Suprapubic skin (tissue), 4 donors: ENCODE results near the gene CORO1C. TPM values are rescaled to one million over a fixed set of nuclear protein-coding genes. Genes with fewer than 3 reads are reported as not detected.

Experiments
- DNase-seq, 2 donors: peaks; one replicate each; pipeline ENCODE4 v3.0.0-alpha.2; 2019; ENCODE audit warnings: low spot score in 2 of 2
- H3K27ac ChIP-seq: fragments of 200-600 bp; sonication (generic); one replicate; pipeline ENCODE4 v1.5.1; 2019
- H3K27me3 ChIP-seq: fragments of 200-600 bp; sonication (generic); one replicate; pipeline ENCODE4 v1.5.1; 2019
- H3K36me3 ChIP-seq: fragments of 200-600 bp; sonication (generic); one replicate; pipeline ENCODE4 v1.5.1; 2019
- H3K4me1 ChIP-seq: fragments of 200-600 bp; sonication (generic); one replicate; pipeline ENCODE4 v1.5.1; 2019
- H3K4me3 ChIP-seq: fragments of 200-600 bp; sonication (generic); one replicate; pipeline ENCODE4 v1.5.1; 2019; ENCODE audit warnings: mild to moderate bottlenecking
- H3K9me3 ChIP-seq: fragments of 200-600 bp; sonication (generic); one replicate; pipeline ENCODE4 v1.5.1; 2019
- EP300 ChIP-seq: sonication (generic); formaldehyde crosslinking; IDR thresholded peaks from one replicate; pipeline ENCODE4 v1.6.1; 2017; ENCODE audit warnings: antibody characterized with exemption
- POLR2A ChIP-seq, 2 donors: fragments of 450-650 bp; IDR thresholded peaks; one replicate each; pipeline ENCODE4 v1.6.1; 2017; ENCODE audit warnings: antibody characterized with exemption in 2 of 2, mild to moderate bottlenecking in 2 of 2, moderate library complexity in 2 of 2
- POLR2AphosphoS5 ChIP-seq, 3 donors: sonication (generic); formaldehyde crosslinking; IDR thresholded peaks; one replicate each; pipeline ENCODE4 v1.6.1; 2017; ENCODE audit warnings: antibody characterized with exemption in 3 of 3
- WGBS: methylation state at CpG from one replicate; pipeline ENCODE4 v1.1.5; 2018; 5-methylcytosine and 5-hydroxymethylcytosine counted together
- total RNA-seq, 4 donors: library from RNA; depleted of rRNA; stranded (reverse); fragments of >200 nt; gene quantifications; one replicate each; pipeline ENCODE4 v1.1.0, GENCODE V29; 2016
- TF ChIP-seq, protein P1 (sequence below), 2 donors: fragments of 200-600 bp in 1 of 2; fragments of 450-650 bp in 1 of 2; sonication (generic) in 1 of 2; IDR thresholded peaks; one replicate each; pipeline ENCODE4 v1.5.1; 2016 to 2019; ENCODE audit warnings: antibody characterized with exemption in 2 of 2, mild to moderate bottlenecking in 1 of 2, moderate library complexity in 1 of 2

Gene CORO1C
- total RNA-seq, 4 donors from 2014 or later, result 117 to 175 (median 142) TPM

DNA sequence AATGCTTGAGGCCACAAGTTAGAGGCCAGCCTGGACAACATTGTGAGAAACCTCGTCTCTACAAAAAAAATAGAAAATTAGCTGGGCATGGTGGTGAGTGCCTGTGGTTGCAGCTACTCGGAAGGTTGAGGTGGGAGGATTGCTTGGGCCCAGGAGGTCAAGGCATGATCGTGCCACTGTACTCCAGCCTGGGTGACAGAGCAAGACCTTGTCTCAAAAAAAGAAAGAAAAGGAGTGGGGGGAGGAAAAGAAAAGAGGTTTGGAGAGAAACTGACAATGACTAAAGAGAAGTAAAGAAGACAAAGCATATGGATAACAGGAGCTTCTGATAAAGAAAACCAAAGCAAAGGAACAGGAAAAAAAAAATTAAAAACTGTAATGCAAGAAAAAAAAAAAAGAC is 60.2 kb downstream of the CORO1C start:
- H3K36me3 ChIP-seq, result peaks cover 22% of the 10 kb centered on the region
- H3K4me3 ChIP-seq, result no peak overlapping the region
- H3K27me3 ChIP-seq, result no peaks in the 10 kb centered on the region
- H3K4me1 ChIP-seq, result peaks cover 29% of the 10 kb centered on the region
- WGBS, result 91% methylated on average over 3 of the region's 3 CpGs
- H3K9me3 ChIP-seq, result no peaks in the 10 kb centered on the region
- H3K27ac ChIP-seq, result no peak overlapping the region
- DNase-seq, result no peak
- TF ChIP-seq POLR2A (IDR thresholded peaks at IDR 0.05) (no peak), EP300 (no peak), POLR2AphosphoS5 (IDR thresholded peaks at IDR 0.05) (no peak)
- TF ChIP-seq, protein P1, sequence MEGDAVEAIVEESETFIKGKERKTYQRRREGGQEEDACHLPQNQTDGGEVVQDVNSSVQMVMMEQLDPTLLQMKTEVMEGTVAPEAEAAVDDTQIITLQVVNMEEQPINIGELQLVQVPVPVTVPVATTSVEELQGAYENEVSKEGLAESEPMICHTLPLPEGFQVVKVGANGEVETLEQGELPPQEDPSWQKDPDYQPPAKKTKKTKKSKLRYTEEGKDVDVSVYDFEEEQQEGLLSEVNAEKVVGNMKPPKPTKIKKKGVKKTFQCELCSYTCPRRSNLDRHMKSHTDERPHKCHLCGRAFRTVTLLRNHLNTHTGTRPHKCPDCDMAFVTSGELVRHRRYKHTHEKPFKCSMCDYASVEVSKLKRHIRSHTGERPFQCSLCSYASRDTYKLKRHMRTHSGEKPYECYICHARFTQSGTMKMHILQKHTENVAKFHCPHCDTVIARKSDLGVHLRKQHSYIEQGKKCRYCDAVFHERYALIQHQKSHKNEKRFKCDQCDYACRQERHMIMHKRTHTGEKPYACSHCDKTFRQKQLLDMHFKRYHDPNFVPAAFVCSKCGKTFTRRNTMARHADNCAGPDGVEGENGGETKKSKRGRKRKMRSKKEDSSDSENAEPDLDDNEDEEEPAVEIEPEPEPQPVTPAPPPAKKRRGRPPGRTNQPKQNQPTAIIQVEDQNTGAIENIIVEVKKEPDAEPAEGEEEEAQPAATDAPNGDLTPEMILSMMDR (IDR thresholded peaks at IDR 0.05), result no peak

GRCh38 chr12:108670066-108670631 is 61.2 kb downstream of the CORO1C start:
- Histone ChIP-seq H3K4me3 (no peak overlapping the region), H3K27ac (no peak overlapping the region), H3K36me3 (peaks cover 17% of the 10 kb centered on the region), H3K27me3 (no peaks in the 10 kb centered on the region), H3K9me3 (no peaks in the 10 kb centered on the region), H3K4me1 (peaks cover 39% of the 10 kb centered on the region)
- DNase-seq, result no peak
- WGBS, result 86% methylated on average over 7 of the region's 7 CpGs
- no peak for TF ChIP-seq POLR2AphosphoS5 (IDR thresholded peaks at IDR 0.05)
- no peak for TF ChIP-seq POLR2A (IDR thresholded peaks at IDR 0.05)
- TF ChIP-seq, protein P1 (IDR thresholded peaks at IDR 0.05), result no peak
- no peak for TF ChIP-seq EP300

- H3K27ac ChIP-seq, result no peak overlapping the region
- H3K4me1 ChIP-seq, result peaks cover 55% of the 10 kb centered on the region
- no peak for TF ChIP-seq EP300
- no peak for TF ChIP-seq POLR2A (IDR thresholded peaks at IDR 0.05)
- no peak overlapping the region for H3K4me3 ChIP-seq
- no peaks in the 10 kb centered on the region for H3K9me3 ChIP-seq
- H3K36me3 ChIP-seq, result peaks cover 12% of the 10 kb centered on the region
- WGBS, result 81% methylated on average over 1 of the region's 1 CpG
- H3K27me3 ChIP-seq, result no peaks in the 10 kb centered on the region
- no peak for DNase-seq
These were observed 62.8 kb downstream of the CORO1C start for GRCh38 chr12:108668542-108668941.

DNA sequence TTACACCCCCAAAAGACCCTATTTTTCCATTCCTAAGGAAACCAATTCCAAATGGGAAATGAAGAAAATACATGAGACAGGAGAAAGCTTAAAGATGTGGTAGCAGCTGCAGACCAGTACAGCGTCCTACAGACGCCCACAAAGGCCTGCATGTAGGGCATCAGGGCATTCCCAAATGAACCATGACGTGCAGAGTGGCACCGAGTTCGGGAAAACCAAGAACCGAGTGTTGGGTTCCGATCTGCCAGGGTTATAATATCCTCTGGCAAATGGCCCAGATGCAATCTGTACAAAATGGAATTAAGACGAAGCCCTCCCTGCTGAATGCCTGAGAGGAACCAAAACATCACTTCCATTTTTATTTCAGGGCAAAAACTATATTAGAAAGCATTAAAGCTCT is 63.3 kb downstream of the CORO1C start:
- no peak for DNase-seq
- Histone ChIP-seq H3K9me3 (no peaks in the 10 kb centered on the region), H3K36me3 (peaks cover 10% of the 10 kb centered on the region), H3K27me3 (no peaks in the 10 kb centered on the region), H3K27ac (peak overlapping the region; percentile 19), H3K4me1 (peaks cover 60% of the 10 kb centered on the region), H3K4me3 (no peak overlapping the region)
- 62% methylated on average over 8 of the region's 8 CpGs for WGBS
- TF ChIP-seq POLR2A (IDR thresholded peaks at IDR 0.05) (no peak), EP300 (no peak), POLR2AphosphoS5 (IDR thresholded peaks at IDR 0.05) (no peak)
- TF ChIP-seq, protein P1 (IDR thresholded peaks at IDR 0.05), result no peak

DNA sequence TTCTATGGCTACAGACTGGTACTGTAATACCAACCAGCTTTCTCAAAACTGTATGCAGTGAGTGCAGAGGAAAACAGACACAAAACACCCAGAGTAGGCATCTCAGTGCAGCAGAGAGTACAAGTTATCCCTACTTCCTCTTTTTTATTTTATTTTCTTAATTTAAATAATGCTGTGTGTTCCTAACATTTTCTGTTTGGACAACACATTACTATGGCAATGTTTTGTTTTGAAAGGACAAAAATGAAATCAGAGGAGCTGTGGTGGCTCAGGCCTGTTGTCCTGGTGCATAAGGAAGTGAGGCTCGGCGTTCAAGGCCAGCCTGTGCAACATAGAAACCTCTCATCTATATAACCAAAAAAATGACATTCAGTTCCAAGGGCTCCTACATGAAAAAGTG is 64.0 kb downstream of the CORO1C start:
- TF ChIP-seq, protein P1 (IDR thresholded peaks at IDR 0.05), result no peak
- TF ChIP-seq POLR2A (IDR thresholded peaks at IDR 0.05) (no peak), EP300 (no peak)
- peak overlapping the region; percentile 19 for H3K27ac ChIP-seq
- 62% methylated on average over 2 of the region's 2 CpGs for WGBS
- no peaks in the 10 kb centered on the region for H3K27me3 ChIP-seq
- H3K4me1 ChIP-seq, result peaks cover 61% of the 10 kb centered on the region
- no peak overlapping the region for H3K4me3 ChIP-seq
- H3K9me3 ChIP-seq, result no peaks in the 10 kb centered on the region
- H3K36me3 ChIP-seq, result peaks cover 5% of the 10 kb centered on the region
- no peak for DNase-seq

DNA sequence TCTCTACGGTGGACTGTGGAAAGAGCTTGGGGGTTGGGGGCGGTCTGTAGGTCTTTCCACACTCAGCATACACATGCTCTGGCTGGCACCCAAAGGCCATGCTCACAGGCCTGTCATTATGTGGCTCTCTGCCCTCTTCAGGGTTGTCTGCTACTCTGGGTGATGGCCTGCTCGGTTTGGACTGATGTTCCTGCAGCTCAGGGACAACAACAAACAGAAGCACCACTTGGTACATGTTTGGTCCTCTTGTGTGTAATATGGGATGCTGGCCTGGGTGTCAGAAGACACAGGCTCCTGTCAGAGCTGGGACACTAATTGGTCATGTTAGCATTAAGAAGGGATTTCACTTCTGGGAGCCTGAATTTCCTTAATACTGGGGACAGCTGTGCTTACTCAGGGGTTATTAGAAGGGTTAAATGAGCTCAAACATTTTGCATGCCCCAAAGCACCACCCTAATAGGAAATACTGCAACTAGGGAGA is 64.9 kb downstream of the CORO1C start:
- no peak overlapping the region for H3K27ac ChIP-seq
- no peak overlapping the region for H3K4me3 ChIP-seq
- no peaks in the 10 kb centered on the region for H3K27me3 ChIP-seq
- peaks cover 9% of the 10 kb centered on the region for H3K36me3 ChIP-seq
- peak in 1 of 2 donors; percentile 82 for DNase-seq
- TF ChIP-seq EP300 (no peak), POLR2AphosphoS5 (IDR thresholded peaks at IDR 0.05) (no peak), POLR2A (IDR thresholded peaks at IDR 0.05) (no peak)
- TF ChIP-seq, protein P1 (IDR thresholded peaks at IDR 0.05), result no peak
- H3K9me3 ChIP-seq, result no peaks in the 10 kb centered on the region
- 39% methylated on average over 3 of the region's 3 CpGs for WGBS
- H3K4me1 ChIP-seq, result peaks cover 61% of the 10 kb centered on the region
